WTC11 (cell line): Measurements from ENCODE around the gene CCDC167. TPM values are rescaled to one million over a fixed set of nuclear protein-coding genes. Genes with fewer than 3 reads are reported as not detected.

Experiments used
- ATAC-seq: fragments of 200-7000 bp; cut with Tn5 transposase; 2 replicates; pipeline ENCODE4 v1.10.0; 2021; ENCODE audit warnings: mild to moderate bottlenecking, moderate library complexity
- CTCF ChIA-PET: fragments of 300-600 bp; sonication (Branson Sonifier 250); formaldehyde crosslinking; loops from one replicate; lab custom pipeline; 2021; ENCODE audit warnings: antibody characterized with exemption; lab: Charles Lee
- POLR2A ChIA-PET: fragments of 350-600 bp; sonication (Branson Sonifier 250); formaldehyde crosslinking; loops from one replicate; lab custom pipeline; 2021; ENCODE audit warnings: antibody characterized with exemption; lab: Charles Lee
- DNase-seq: peaks from one replicate; pipeline ENCODE4 v3.0.0; 2021; ENCODE audit warnings: low spot score
- H3K27ac Mint-ChIP-seq: 2 replicates; pipeline ENCODE4 v1.8.0; 2021; ENCODE audit warnings: mixed read lengths
- H3K27me3 Mint-ChIP-seq: 2 replicates; pipeline ENCODE4 v1.8.0; 2021; ENCODE audit warnings: low read depth, mild to moderate bottlenecking, moderate library complexity, mixed read lengths
- H3K36me3 Mint-ChIP-seq: 2 replicates; pipeline ENCODE4 v1.8.0; 2021; ENCODE audit warnings: mixed read lengths
- H3K4me1 Mint-ChIP-seq: 2 replicates; pipeline ENCODE4 v1.8.0; 2022; ENCODE audit warnings: mixed read lengths
- H3K4me3 Mint-ChIP-seq: 2 replicates; pipeline ENCODE4 v1.8.0; 2021; ENCODE audit warnings: mild to moderate bottlenecking, moderate library complexity, mixed read lengths
- H3K9me3 Mint-ChIP-seq: 2 replicates; pipeline ENCODE4 v1.8.0; 2021; ENCODE audit warnings: mixed read lengths
- ELF4 ChIP-seq: sonication (generic); formaldehyde crosslinking; IDR thresholded peaks from 2 replicates; pipeline ENCODE4 v1.8.1; 2022; ENCODE audit warnings: low read depth, mild to moderate bottlenecking, moderate library complexity, missing genetic modification reagents
- EMX1 ChIP-seq: fragments of 250-450 bp; sonication (Bioruptor Pico); IDR thresholded peaks from 2 replicates; pipeline ENCODE4 v1.8.0; 2021; ENCODE audit warnings: mild to moderate bottlenecking
- ESRRA ChIP-seq: sonication (generic); formaldehyde crosslinking; IDR thresholded peaks from 2 replicates; pipeline ENCODE4 v1.8.1; 2022; ENCODE audit warnings: mild to moderate bottlenecking, missing genetic modification reagents, borderline replicate concordance
- FOXK1 ChIP-seq: sonication (generic); formaldehyde crosslinking; IDR thresholded peaks from 2 replicates; pipeline ENCODE4 v1.8.0; 2022; ENCODE audit warnings: mild to moderate bottlenecking, moderate library complexity, missing genetic modification reagents
- GRHL2 ChIP-seq: fragments of 250-450 bp; sonication (Bioruptor Pico); IDR thresholded peaks from 2 replicates; pipeline ENCODE4 v1.8.0; 2022; ENCODE audit warnings: mild to moderate bottlenecking, moderate library complexity; ENCODE audit not compliant: insufficient replicate concordance, severe bottlenecking
- NFATC4 ChIP-seq: fragments of 250-450 bp; sonication (Bioruptor Pico); IDR thresholded peaks from 2 replicates; pipeline ENCODE4 v1.9.0; 2021; ENCODE audit warnings: mild to moderate bottlenecking
- NR2C2 ChIP-seq: sonication (generic); formaldehyde crosslinking; IDR thresholded peaks from 2 replicates; pipeline ENCODE4 v1.8.0; 2022; ENCODE audit warnings: mild to moderate bottlenecking, missing genetic modification reagents
- RORB ChIP-seq: fragments of 250-450 bp; sonication (Bioruptor Pico); IDR thresholded peaks from 2 replicates; pipeline ENCODE4 v1.9.0; 2021; ENCODE audit warnings: mild to moderate bottlenecking
- TP53 ChIP-seq: sonication (generic); formaldehyde crosslinking; IDR thresholded peaks from 2 replicates; pipeline ENCODE4 v1.8.1; 2023; ENCODE audit warnings: mild to moderate bottlenecking, missing genetic modification reagents
- ZNF416 ChIP-seq: fragments of 250-450 bp; sonication (Bioruptor Pico); IDR thresholded peaks from 2 replicates; pipeline ENCODE4 v1.9.0; 2021; ENCODE audit warnings: mild to moderate bottlenecking, inconsistent platforms
- total RNA-seq: library from RNA; stranded (reverse); gene quantifications from 3 replicates; pipeline ENCODE4 v1.2.3, GENCODE V29; 2021
- TF ChIP-seq, protein P1 (sequence below): sonication (generic); formaldehyde crosslinking; IDR thresholded peaks from 2 replicates; pipeline ENCODE4 v1.8.0; 2022; ENCODE audit warnings: mild to moderate bottlenecking, missing genetic modification reagents
- TF ChIP-seq, protein P2 (sequence below): sonication (generic); formaldehyde crosslinking; IDR thresholded peaks from 2 replicates; pipeline ENCODE4 v1.8.1; 2023; ENCODE audit warnings: mild to moderate bottlenecking, missing genetic modification reagents, borderline replicate concordance
- TF ChIP-seq, protein P3 (sequence below): sonication (generic); formaldehyde crosslinking; IDR thresholded peaks from 2 replicates; pipeline ENCODE4 v1.8.1; 2023; ENCODE audit warnings: mild to moderate bottlenecking, moderate library complexity, missing genetic modification reagents
- TF ChIP-seq, protein P4 (sequence below): fragments of 250-450 bp; sonication (Bioruptor Pico); IDR thresholded peaks from 2 replicates; pipeline ENCODE4 v1.8.0; 2021; ENCODE audit warnings: mild to moderate bottlenecking
- TF ChIP-seq, protein P5 (sequence below): sonication (generic); formaldehyde crosslinking; IDR thresholded peaks from 2 replicates; pipeline ENCODE4 v1.8.0; 2023; ENCODE audit warnings: missing genetic modification reagents, mild to moderate bottlenecking, borderline replicate concordance
- TF ChIP-seq, protein P6 (sequence below): fragments of 250-450 bp; sonication (Bioruptor Pico); conservative IDR thresholded peaks from 2 replicates; pipeline ENCODE4 v1.9.0; 2021; ENCODE audit warnings: mild to moderate bottlenecking
- TF ChIP-seq, protein P7 (sequence below): sonication (generic); formaldehyde crosslinking; conservative IDR thresholded peaks from 2 replicates; pipeline ENCODE4 v1.8.1; 2023; ENCODE audit warnings: mild to moderate bottlenecking, low read depth, missing genetic modification reagents, moderate library complexity

The CCDC167 gene
- total RNA-seq, 1 experiment from 2014 or later = 19.1 TPM

DNA sequence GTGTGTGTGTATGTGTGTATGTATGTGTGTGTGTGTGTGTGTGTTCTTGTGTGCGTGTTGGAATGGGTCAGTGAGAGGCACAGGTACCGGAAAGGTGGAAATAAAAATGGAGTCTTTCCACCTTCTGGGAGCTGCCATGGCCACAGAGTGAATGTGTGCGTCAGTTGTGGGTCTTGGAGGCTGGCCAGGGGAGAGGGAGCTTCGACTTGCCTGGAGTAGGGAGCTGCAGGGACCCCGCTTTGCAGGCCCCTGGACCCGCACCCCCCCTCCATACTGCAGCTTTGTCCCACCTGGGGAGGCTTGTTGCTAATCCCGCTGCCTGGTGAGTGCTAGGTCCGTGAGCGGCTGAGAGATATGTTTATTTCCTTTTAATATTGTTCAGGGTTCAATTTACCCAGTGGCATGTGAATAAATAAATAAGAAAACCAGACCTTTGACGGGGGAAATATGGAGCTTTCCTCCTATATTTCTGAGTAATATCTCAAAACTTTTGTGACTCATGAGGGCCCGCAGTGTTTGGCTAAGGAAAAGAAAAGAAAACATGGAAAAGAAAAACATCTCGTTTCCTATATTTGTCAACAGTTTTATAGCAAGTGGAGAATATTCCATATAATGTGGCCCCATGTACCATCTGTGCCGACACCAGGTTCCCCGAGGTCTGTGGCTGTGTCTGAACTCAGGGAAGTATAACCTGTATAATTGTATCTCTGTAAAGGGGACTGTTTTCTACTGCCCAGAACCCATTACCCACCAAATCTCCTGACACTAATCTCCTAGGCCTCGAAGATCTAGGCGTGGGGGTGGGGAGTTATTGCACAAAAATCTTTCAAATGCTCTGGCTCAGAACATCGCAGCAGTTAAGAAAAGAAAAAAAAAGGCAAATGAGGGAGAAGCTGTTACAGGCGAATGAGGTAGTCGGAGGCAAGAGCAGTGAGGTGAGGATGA, 24.6 kb upstream of the CCDC167 start:
- Mint-ChIP-seq H3K4me1 (peaks cover 6% of the 10 kb centered on the region), H3K27ac (no peak overlapping the region), H3K9me3 (0 out of 2 replicates have a peak, but pooled peaks cover 2% of the 10 kb centered on the region), H3K4me3 (no peak overlapping the region), H3K36me3 (no peaks in the 10 kb centered on the region), H3K27me3 (no peaks in the 10 kb centered on the region; the same call in 1 of the 2 replicates)
- ATAC-seq (no peak), DNase-seq (no peak)
- TF ChIP-seq, protein P1, sequence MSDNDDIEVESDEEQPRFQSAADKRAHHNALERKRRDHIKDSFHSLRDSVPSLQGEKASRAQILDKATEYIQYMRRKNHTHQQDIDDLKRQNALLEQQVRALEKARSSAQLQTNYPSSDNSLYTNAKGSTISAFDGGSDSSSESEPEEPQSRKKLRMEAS (CRISPR knock-in tag) = no peak
- TF ChIP-seq FOXK1 (CRISPR knock-in tag) (no peak), NR2C2 (CRISPR knock-in tag) (no peak), NFATC4 (no peak), TP53 (CRISPR knock-in tag) (no peak), EMX1 (CRISPR knock-in tag) (no peak), RORB (CRISPR knock-in tag) (no peak), ESRRA (no peak), ZNF416 (CRISPR knock-in tag) (no peak), GRHL2 (CRISPR knock-in tag) (no peak), ELF4 (CRISPR knock-in tag) (no peak)
- TF ChIP-seq, protein P2, sequence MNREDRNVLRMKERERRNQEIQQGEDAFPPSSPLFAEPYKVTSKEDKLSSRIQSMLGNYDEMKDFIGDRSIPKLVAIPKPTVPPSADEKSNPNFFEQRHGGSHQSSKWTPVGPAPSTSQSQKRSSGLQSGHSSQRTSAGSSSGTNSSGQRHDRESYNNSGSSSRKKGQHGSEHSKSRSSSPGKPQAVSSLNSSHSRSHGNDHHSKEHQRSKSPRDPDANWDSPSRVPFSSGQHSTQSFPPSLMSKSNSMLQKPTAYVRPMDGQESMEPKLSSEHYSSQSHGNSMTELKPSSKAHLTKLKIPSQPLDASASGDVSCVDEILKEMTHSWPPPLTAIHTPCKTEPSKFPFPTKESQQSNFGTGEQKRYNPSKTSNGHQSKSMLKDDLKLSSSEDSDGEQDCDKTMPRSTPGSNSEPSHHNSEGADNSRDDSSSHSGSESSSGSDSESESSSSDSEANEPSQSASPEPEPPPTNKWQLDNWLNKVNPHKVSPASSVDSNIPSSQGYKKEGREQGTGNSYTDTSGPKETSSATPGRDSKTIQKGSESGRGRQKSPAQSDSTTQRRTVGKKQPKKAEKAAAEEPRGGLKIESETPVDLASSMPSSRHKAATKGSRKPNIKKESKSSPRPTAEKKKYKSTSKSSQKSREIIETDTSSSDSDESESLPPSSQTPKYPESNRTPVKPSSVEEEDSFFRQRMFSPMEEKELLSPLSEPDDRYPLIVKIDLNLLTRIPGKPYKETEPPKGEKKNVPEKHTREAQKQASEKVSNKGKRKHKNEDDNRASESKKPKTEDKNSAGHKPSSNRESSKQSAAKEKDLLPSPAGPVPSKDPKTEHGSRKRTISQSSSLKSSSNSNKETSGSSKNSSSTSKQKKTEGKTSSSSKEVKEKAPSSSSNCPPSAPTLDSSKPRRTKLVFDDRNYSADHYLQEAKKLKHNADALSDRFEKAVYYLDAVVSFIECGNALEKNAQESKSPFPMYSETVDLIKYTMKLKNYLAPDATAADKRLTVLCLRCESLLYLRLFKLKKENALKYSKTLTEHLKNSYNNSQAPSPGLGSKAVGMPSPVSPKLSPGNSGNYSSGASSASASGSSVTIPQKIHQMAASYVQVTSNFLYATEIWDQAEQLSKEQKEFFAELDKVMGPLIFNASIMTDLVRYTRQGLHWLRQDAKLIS (CRISPR knock-in tag) = no peak
- TF ChIP-seq, protein P3, sequence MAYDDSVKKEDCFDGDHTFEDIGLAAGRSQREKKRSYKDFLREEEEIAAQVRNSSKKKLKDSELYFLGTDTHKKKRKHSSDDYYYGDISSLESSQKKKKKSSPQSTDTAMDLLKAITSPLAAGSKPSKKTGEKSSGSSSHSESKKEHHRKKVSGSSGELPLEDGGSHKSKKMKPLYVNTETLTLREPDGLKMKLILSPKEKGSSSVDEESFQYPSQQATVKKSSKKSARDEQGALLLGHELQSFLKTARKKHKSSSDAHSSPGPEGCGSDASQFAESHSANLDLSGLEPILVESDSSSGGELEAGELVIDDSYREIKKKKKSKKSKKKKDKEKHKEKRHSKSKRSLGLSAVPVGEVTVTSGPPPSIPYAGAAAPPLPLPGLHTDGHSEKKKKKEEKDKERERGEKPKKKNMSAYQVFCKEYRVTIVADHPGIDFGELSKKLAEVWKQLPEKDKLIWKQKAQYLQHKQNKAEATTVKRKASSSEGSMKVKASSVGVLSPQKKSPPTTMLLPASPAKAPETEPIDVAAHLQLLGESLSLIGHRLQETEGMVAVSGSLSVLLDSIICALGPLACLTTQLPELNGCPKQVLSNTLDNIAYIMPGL (CRISPR knock-in tag) = no peak
- TF ChIP-seq, protein P4, sequence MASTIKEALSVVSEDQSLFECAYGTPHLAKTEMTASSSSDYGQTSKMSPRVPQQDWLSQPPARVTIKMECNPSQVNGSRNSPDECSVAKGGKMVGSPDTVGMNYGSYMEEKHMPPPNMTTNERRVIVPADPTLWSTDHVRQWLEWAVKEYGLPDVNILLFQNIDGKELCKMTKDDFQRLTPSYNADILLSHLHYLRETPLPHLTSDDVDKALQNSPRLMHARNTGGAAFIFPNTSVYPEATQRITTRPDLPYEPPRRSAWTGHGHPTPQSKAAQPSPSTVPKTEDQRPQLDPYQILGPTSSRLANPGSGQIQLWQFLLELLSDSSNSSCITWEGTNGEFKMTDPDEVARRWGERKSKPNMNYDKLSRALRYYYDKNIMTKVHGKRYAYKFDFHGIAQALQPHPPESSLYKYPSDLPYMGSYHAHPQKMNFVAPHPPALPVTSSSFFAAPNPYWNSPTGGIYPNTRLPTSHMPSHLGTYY (CRISPR knock-in tag) = no peak
- TF ChIP-seq, protein P5, sequence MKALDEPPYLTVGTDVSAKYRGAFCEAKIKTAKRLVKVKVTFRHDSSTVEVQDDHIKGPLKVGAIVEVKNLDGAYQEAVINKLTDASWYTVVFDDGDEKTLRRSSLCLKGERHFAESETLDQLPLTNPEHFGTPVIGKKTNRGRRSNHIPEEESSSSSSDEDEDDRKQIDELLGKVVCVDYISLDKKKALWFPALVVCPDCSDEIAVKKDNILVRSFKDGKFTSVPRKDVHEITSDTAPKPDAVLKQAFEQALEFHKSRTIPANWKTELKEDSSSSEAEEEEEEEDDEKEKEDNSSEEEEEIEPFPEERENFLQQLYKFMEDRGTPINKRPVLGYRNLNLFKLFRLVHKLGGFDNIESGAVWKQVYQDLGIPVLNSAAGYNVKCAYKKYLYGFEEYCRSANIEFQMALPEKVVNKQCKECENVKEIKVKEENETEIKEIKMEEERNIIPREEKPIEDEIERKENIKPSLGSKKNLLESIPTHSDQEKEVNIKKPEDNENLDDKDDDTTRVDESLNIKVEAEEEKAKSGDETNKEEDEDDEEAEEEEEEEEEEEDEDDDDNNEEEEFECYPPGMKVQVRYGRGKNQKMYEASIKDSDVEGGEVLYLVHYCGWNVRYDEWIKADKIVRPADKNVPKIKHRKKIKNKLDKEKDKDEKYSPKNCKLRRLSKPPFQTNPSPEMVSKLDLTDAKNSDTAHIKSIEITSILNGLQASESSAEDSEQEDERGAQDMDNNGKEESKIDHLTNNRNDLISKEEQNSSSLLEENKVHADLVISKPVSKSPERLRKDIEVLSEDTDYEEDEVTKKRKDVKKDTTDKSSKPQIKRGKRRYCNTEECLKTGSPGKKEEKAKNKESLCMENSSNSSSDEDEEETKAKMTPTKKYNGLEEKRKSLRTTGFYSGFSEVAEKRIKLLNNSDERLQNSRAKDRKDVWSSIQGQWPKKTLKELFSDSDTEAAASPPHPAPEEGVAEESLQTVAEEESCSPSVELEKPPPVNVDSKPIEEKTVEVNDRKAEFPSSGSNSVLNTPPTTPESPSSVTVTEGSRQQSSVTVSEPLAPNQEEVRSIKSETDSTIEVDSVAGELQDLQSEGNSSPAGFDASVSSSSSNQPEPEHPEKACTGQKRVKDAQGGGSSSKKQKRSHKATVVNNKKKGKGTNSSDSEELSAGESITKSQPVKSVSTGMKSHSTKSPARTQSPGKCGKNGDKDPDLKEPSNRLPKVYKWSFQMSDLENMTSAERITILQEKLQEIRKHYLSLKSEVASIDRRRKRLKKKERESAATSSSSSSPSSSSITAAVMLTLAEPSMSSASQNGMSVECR (CRISPR knock-in tag) = no peak
- TF ChIP-seq, protein P6, sequence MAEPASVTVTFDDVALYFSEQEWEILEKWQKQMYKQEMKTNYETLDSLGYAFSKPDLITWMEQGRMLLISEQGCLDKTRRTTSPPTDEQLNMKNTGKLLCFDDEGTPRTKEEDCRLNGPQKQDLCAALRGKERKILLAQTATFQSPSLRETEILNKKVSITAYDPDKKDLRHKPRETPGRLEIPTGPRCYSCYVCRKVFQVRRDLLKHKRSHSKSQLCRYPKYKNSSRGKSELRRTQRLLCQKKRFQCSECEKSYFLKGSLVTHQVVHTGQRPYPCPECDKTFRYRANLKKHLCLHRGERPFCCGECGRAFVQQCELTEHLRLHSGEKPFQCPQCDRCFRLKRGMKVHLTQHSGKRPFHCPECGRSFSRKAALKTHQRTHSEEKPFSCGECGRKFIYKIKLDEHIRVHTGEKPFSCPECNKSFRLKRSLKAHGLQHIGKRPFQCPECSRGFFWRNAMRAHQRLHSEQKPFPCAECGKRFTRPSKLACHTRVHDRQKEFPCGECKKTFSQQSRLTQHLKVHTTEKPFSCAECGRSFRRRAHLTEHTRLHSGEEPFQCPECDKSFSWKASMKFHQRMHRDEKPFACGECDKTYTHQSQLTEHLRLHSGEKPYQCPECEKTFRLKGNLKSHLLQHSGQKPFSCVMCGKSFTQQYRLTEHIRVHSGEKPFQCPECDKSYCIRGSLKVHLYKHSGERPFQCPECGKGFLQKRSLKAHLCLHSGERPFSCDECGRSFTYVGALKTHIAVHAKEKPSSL (CRISPR knock-in tag) = no peak
- TF ChIP-seq, protein P7, sequence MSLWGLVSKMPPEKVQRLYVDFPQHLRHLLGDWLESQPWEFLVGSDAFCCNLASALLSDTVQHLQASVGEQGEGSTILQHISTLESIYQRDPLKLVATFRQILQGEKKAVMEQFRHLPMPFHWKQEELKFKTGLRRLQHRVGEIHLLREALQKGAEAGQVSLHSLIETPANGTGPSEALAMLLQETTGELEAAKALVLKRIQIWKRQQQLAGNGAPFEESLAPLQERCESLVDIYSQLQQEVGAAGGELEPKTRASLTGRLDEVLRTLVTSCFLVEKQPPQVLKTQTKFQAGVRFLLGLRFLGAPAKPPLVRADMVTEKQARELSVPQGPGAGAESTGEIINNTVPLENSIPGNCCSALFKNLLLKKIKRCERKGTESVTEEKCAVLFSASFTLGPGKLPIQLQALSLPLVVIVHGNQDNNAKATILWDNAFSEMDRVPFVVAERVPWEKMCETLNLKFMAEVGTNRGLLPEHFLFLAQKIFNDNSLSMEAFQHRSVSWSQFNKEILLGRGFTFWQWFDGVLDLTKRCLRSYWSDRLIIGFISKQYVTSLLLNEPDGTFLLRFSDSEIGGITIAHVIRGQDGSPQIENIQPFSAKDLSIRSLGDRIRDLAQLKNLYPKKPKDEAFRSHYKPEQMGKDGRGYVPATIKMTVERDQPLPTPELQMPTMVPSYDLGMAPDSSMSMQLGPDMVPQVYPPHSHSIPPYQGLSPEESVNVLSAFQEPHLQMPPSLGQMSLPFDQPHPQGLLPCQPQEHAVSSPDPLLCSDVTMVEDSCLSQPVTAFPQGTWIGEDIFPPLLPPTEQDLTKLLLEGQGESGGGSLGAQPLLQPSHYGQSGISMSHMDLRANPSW = no peak
- ChIA-PET CTCF (interaction anchor here (1.9 to 3.1 kb wide), 2 partner anchors 13 to 35 kb away, joined by 8 to 25 read pairs; no protein-coding TSS in a partner anchor), POLR2A (no interaction called here)
